ENCODE results near the gene ABCA4. TPM values are rescaled to one million over a fixed set of nuclear protein-coding genes. Genes with fewer than 3 reads are reported as not detected.

Gene ABCA4
- total and polyA plus RNA-seq, 2 of the 8 experiments (the other 6 are each of a cell fraction or from before 2014, with no cell fraction given): 0.06 TPM; not detected in 1

DNA sequence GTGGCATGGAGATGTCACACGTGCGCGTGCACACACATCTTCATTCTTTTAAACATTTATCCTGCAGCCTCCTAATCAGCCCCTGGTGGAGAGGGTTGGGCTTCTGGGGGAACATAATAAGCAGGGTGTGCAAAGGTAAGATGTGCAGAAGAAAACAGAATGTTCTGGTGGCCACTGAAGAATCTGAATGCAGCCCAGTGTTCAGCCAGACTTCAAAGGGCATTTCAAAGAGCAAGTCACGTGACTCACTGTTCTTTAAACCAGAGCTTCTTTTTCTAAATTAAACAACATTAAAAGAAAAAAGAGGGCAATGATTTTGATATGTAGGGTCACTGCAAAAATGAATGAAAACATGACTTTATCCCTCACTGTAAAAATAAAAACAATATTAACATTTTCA lies 89.8 kb downstream of the ABCA4 start (continued):
- TF ChIP-seq, protein P1, sequence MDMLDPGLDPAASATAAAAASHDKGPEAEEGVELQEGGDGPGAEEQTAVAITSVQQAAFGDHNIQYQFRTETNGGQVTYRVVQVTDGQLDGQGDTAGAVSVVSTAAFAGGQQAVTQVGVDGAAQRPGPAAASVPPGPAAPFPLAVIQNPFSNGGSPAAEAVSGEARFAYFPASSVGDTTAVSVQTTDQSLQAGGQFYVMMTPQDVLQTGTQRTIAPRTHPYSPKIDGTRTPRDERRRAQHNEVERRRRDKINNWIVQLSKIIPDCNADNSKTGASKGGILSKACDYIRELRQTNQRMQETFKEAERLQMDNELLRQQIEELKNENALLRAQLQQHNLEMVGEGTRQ (IDR thresholded peaks at IDR 0.05; ENCODE audit: low read length): no peak
- TF ChIP-seq GABPA (IDR thresholded peaks at IDR 0.05; ENCODE audit: borderline replicate concordance, insufficient read depth, low read length): no peak
- no peak for TF ChIP-seq HDAC2 (IDR thresholded peaks at IDR 0.05; ENCODE audit: borderline replicate concordance in 1 of 2, low read depth in 2 of 2, low read length in 2 of 2)
- no peak for TF ChIP-seq BRCA1 (IDR thresholded peaks at IDR 0.05; ENCODE audit: low read depth, low read length)
- TF ChIP-seq KDM1A (IDR thresholded peaks at IDR 0.05; ENCODE audit: borderline replicate concordance, low read length): no peak
- no peak for TF ChIP-seq EP300 (IDR thresholded peaks at IDR 0.05; ENCODE audit: borderline replicate concordance in 1 of 2, low read depth in 2 of 2, low read length in 2 of 2)
- no peak for TF ChIP-seq POLR2AphosphoS5 (IDR thresholded peaks at IDR 0.05; ENCODE audit: low read depth, low read length)
